Effector CD4-positive, alpha-beta T cell (primary cell): Measurements from ENCODE around the gene C12orf76.
A peak's percentile ranks its signal among the peaks of the same experiment; 100 is the strongest.
"Not testable (repeated sequence)": the region's sequence is repeated elsewhere in the genome, so short reads cannot be mapped to it uniquely, and the experiment has no call there.

Experiments
- DNase-seq: peaks from one replicate; pipeline ENCODE4 v3.0.0-alpha.2; 2020
- total RNA-seq: gene quantifications from one replicate; lab custom pipeline; 2026; lab: John Stamatoyannopoulos, UW

Gene C12orf76, protein sequence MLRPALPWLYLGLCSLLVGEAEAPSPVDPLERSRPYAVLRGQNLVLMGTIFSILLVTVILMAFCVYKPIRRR
- 9.9 reads per million, percentile 31 among the genes with 10 or more reads in this experiment for total RNA-seq

DNA sequence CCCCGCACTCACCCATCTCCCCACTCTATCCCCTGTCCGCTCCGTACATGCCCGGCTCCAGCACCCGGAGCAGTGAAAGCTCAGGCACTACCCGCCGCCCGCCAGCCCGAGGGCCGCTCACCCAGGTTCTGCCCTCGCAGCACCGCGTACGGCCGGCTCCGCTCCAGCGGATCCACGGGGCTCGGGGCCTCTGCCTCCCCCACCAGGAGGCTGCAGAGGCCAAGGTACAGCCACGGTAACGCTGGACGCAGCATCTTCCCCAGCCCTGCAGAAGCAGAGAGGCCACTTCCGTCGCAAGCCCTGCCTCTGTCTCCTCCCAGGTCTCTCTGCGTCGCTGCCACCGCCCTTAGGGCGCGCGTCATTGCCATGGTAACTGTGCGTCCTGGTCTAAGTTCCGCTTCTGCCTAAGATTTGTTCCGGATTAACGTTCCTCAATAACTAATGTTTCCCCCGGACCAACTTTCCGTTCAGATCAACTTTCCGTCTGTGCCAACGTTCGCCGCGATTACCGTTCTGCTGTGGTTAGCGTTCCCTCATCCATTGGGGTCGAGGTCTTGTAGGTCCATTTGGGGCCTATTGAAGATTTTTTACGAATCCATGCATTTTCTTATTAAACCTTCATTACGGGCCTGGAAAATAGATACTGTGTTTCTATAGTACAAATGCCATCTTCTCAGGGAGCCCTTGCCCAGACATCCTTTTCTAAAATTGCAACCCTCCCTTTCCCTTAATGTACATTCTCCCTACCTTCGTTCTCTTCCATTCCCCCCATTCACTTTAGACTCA, at the start of gene C12orf76:
Gene C12orf76, minus strand, starts transcription at position 281 of the 786 bp plus-strand sequence. Its CDS starts 27 bp downstream, at position 254.
- DNase-seq = peak; percentile 86

DNA sequence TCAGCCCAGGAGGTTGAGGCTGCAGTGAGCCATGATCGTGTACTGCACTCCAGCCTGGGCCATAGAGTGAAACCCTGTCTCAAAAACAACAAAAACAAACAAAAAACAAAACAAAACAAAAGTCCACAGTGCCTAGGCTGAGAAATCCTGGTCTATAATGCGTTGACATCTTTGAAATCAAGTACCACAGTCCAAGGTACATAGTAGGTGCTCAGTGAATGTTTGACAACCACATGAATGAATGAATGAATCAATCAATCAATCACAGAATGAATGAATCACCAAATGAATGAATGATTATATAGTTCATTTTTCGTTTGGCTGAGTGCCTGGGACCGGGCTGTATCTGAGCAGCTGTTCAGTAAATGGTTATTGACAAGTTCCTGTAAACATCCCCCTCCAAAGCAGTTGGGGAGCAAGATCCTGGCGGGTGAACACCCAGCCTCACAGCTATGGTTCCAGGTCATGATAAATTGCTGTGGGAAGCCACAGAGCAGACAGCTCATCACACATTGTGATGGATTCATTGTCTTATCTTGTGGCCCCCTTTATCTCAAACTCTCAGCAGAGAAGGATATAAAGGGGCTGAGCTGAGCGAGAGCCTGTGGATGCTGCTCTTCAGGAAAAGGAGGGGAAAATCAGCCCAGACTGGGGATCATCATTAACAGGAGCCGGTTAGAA, 45.4 kb upstream of the C12orf76 start:
- no peak for DNase-seq

DNA sequence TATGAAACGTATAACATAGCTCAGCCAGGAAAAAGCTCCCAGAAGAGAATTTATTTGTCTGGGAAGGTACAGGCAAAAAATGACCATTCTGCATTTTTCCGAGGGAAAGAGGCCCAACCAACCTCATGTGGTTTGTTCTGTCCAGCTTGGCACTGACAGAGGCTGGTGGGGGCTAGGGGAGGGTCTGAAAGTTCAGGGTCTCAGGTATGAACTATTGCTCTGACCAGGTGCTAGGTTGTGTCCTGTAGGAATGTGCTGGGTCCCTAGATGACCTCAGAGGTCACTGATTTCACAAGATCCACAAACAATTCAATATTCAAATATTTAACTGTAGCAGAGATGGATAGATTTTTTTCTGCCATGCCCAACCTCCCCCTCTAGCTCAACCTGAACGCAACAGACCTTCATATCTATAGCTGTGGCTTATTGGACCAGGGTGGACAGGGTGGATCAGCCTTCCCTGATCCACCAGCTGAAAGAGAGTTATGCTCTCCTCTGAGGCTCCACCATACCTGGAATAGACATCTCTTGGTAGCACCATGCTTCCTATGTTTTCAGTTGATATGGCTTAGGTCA, 42.9 kb upstream of the C12orf76 start:
- DNase-seq = no peak

DNA sequence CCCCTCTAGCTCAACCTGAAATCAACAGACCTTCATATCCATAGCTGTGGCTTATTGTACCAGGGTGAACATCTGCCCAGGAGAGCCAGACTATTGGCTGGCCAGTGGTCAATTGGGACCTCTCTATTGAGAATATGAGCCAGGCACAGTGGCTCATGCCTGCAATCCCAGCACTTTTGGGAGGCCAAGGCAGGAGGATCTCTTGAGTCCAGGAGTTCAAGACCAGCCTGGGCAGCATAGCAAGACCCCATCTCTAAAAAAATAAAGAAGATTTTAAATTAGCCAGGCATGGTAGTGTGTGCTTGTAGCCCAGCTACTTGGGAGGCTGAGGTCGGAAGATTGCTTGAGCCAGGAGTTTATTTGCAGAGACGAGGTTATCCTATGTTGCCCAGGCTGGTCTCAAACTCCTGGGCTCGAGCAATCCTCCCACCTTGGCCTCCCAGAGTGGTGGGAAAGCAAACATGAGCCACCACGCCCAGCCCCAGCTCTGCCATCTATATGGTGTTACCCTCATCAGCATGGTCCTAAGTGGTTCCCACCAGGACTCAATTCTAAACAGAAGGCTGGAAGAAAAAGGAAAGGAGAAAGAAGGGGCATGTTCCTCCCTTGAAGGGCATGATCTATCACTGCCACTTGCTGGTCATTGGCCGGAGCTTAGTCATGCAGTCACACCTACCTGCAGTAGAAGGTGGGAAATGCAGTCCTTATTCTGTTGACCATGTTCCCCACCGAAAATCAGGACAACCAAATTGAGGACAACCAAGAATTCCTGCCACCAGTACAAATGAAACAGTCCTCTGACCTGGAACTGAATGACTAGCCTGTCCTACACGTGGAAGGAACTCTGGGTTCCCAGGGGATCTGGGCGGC, 42.2 kb upstream of the C12orf76 start:
- DNase-seq = no peak

DNA sequence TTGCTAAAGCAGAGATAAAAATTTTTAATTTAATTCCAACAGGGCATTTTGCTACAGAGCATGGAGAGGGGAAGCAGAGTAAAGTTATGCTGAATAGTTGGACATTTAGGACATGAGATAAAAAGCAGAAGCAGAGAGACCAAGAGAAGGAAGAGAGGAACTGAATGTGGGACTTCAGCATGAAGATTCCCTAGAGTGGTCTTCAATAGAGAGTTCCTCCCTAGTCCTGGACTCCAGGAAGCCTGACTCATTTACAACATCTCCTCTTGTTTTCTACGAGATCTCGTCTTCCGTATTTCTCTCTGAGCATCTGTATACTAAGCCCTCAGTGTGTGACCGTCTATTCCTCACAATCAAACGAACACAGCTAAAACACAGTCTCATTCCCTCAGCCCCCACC, 40.6 kb upstream of the C12orf76 start:
- DNase-seq = no peak

DNA sequence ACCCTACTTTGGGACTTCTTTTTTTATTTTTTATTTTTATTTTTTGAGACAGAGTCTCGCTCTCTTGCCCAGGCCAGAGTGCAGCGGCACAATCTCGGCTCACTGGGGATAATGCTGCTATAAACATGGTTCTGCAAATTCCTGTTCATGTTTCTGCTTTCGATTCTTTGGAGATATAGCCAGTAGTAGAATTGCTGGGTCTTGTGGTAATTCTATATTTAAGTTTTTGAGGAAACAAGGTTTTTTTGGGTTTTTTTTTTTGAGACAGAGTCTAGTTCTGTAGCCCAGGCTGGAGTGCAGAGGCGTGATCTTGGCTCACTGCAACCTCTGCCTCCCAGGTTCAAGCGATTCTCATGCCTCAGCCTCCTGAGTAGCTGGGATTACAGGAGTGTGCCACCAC, 39.9 kb upstream of the C12orf76 start:
- not testable (repeated sequence) for DNase-seq

DNA sequence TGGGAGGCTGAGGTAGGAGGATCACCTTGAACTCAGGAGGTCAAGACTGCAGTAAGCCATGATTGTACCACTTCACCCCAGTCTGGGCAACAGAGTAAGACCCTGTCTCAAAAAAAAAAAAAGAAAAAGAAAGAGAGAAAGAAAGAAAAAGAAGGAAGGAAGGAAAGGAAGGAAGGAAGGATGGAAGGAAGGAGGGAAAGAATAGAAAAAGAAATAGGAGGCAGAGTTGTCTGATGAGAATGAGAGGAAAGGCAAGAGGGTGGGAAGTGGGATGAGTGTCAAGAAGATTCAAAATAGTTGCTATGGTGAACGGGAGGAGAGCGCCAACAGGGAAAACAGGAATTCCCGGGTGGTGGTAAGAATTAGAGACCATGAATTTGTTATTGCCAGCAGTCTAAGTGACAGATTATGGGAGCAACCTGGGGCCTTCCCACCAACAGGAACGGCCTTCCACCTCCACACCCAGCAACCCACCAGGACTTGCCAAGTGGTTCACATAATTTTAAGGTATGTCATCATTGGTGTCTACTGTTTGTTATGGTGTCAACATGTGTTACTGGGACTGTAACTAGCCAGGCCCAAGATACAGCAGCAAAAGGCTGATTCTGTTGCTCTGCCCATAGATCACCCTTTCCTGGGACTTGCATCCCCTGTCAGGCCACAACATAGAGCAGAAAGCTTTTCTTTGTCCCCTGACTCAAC, 36.1 kb upstream of the C12orf76 start:
- no peak for DNase-seq

DNA sequence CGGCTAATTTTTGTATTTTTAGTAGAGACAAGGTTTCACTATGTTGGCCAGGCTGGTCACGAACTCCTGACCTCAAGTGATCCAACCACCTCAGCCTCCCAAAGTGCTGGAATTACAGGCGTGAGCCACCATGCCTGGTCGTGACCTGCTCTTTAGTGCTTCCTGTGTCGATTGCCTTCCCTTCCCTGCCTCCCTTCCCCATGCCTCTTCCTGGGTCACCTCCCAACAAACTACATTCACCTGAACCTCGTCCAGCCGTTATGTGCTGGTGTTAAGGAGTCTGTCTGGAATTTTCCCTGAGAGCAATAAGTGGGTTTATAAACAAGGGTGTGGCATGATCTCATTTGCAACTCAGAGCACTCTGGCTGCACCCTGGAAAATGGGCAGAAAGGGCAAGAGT, 32.1 kb upstream of the C12orf76 start:
- no peak for DNase-seq

DNA sequence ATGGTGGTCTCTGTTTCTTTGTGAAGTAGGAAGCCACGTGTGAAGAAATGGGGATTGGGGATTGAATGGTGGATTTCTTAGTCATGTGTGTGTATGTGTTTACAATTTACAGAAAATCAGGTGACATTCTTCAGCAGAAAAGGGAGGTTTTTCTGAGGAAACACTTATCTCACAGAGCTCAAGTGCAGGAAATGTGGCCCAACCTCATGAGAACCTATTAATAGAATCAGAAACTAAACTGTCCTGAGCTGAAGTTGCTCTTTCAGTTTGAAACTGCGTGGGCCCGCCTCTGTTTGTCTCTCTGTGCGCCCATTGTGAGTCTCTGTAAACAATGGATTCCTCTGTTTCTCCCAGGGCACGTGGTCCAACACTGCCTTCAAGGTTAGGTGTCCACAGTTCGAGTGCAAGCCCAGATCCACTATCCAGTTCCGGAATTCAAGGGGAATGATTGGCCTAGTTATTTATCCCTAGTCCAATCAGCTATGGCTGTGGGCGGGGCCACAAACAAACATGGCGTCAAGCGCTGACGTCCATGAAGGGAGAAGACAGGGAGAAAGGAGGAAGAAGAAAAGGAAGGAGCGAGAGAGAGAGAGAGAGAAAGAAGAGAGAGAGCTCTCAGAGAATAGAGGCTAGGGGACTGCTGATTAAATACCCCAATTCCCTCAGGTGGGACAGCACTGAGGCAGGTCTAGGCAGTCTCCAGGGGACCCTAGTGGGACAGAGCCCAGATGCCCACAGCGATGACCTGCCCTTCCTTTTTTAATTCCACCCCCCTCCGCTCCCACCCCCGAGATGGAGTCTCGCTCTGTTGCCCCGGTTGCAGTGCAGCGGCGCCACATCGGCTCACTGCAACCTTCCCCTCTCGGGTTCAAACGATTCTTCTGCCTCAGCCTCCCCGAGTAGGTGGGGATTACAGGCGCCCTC, 31.4 kb upstream of the C12orf76 start:
- peak; percentile 54 for DNase-seq

DNA sequence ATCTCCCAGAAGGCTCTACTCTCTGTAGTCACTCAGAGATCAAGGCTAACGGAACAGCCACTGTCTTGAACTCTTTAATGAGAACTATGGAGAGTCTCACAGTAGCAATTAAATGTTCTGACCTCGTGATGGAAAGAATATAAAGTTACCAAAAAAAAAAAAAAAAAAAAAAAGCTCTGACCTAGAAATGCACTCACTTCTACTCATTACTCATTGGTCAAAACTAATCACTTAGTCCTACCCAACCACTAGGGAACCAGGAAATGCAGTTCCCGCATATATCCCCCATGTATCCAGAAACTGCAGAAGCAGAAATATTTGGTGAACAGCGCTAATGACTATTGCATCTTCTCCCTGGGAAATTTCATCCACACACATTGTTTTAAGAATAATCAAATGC, 29.5 kb upstream of the C12orf76 start:
- DNase-seq = no peak

DNA sequence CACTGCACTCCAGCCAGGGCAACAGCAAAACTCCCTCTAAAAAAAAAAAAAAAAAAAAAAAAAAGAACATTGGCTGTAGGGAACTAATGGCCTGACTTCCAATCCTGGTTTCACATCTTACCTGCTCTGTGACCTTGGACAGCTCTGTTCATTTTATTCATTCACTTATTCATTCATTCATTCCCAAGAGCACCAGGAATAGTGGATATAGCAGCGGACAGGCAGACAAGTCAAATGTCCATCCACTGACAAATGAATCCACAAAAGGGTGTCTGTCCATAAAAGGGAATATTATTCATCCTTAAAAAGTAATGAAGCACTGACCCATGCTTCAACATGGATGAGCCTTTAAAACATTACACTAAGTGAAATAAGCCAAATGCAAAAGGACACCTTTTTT, 27.6 kb upstream of the C12orf76 start:
- no peak for DNase-seq

DNA sequence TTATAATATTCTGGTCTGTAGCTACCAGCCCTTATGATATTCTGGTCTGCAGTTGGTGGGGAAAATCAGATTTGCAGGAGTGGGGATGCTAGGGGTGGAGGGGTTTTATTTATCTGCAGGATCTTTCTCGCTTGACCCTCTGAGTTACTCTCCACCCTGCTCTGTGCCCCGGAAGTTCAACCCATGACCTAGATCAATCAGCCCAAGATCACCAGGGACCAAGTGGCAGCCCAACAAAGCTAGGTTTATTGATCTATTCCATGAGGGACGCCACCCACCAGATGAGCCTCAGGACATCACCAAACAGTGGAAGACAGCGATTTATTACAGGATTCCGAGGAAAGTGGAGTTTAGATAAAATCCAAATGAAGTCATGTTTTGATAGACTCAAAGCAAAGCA, 25.8 kb upstream of the C12orf76 start:
- no peak for DNase-seq

DNA sequence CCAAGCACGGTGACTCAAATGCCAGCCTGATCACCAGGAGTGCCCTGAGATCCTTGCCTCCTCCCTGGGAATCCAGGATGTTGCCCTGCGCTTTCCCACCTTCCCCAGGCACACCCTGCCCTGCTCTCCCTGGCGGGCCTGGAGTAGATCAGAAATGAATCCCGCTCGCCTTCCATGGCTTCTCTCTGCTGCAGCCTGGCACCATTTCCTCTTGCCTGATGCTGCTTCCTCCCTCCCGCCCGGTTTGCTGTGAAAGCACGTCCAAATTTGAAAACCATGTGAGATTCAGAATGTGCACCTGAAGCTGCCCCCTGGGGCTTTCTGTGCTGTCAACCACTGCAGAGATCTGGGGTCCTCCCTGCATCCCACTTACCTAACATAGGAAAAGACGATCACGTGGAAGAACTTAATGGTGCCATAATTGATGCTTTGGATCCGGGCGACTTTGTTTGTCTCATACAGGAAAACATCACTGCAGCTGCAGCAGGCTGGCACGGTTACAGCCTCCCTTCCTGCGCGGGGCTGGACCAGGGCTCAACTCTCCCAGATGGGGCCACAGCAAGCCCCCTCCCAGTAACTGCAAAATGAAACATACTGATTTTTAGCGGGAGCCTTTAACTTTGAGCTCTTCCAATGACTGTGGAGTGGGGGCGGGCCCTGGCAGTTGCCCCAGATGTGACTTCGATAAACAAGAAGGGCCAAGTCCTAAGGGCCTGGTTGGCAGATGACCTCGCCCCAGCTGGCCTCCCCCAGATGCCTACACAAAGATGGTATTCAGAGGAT, 24.9 kb upstream of the C12orf76 start:
- no peak for DNase-seq

DNA sequence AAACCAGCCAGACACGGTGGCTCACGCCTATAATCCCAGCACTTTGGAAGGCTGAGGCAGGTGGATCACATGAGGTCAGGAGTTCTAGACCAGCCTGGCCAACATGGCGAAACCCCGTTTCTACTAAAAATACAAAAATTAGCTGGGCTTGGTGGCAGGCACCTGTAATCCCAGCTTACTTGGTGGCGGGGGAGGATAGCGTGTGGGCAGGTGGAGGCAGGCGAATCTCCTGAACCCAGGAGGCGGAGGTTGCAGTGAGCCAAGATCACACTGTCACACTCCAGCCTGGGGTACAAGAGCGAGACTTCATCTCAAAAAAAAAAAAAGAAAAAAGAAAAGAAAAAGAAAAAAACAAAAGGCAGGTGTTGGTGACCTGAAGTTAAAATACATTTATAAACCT, 24.3 kb upstream of the C12orf76 start:
- DNase-seq = not testable (repeated sequence)

DNA sequence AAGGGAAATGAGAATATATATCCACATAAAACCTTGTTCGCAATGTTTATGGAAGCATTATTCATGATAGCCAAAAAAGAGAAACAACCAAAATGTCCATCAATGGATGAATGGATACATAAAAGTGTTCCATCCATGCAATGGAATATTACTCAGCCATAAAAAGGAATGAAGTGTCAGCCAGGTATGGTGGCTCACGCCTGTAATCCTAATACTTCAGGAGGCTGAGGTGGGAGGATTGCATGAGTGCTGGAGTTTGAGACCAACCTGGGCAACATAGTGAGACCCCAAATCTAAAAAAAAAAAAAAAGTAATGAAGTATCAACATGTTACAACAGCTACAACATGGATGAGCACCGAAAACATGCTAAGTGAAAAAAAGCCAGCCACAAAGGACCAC, 23.6 kb upstream of the C12orf76 start:
- no peak for DNase-seq

DNA sequence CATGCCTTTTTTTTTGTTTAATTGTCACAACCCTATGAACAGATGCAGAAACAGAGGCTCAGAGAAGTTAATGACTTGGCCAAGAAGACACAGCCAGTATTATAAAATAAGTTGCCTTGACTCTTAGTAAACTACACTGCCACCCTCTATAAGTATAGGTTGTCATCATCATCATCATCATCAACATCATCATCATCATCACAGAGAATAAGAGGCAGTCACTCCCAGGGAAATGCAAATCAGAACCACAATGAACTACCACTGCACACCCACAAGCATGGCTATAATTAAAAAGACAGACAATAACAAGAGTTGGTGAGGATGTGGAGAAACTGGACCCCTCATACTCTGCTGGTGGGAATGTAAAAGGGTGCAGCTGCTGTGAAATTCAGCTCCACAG, 23.2 kb upstream of the C12orf76 start:
- no peak for DNase-seq

DNA sequence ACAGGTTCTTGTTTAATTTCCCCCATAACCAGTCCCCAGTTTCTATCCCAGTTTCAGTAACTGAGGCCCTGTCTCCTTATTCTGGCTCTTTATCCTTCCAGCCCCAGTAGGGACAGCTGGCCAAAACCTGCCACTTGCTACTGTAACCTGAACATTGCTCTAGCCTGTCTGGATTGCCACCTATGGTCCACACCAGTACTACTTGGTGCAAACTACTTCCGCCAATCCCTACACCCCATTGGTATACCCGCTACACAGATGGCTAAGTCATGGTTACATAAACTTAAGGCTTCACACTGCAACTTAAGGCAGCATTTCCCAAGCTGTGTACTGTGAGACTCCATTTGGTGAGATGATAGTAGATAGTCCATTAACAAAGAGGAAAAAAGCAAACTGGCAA, 20.3 kb upstream of the C12orf76 start:
- DNase-seq = no peak

DNA sequence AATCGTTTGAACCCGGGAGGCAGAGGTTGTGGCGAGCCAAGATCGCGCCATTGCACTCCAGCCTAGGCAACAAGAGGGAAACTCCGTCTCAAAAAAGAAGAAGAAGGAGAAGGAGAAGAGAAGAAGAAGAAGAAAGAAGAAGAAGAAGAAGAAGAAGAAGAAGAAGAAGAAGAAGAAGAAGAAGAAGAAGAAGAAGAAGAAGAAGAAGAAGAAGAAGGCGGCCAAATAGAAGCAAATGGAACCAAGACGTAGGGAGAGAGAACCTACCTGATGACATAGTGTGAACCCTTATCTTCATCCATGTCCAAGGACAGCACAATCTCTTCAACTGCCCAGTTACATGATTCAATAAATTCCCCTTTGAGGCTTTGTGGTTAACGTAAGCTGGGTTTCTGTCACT, 19.8 kb upstream of the C12orf76 start:
- DNase-seq = not testable (repeated sequence)

DNA sequence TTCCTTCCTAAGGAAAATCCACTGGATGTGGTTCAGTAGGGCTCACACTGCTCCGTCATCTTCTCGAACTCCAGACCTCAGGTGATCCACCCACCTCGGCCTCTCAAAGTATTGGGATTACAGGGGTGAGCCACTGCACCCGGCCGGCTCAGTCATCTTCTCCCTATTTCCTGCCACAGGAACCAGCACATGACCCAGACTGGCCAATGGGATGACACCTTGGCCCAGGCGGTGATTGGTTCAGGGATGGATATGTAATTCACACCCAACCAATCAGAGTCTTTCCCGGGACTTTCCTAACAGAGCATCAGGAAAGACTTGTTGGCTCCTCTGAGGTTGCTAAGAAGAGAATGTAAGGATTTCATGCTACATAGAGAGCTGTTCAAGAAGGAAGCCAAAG, 19.2 kb upstream of the C12orf76 start:
- DNase-seq = no peak

DNA sequence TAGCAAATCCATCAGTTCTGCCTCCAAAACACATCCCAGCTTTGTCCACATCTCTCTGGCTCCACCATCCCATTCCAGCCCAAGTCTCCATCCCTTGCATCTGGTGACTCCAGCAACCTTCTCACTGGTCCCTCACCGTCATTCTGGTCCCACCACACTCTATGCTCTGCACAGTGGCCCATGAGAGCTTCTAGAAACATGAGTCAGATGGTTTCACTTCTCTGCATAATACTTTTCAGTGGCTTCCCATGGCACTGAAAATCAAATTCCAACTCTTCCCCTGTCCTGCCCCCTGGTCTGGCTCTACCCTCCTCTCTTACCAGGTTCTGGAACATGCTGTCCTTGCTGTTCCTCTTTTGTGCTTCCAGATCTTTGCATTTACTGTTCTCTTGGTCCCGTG, 17.2 kb upstream of the C12orf76 start:
- no peak for DNase-seq
